ENCODE measurements around the gene PKD1. TPM values are rescaled to one million over a fixed set of nuclear protein-coding genes. Genes with fewer than 3 reads are reported as not detected.

The PKD1 gene
- total and polyA plus RNA-seq, 2 of the 13 experiments (the other 11 are each of a cell fraction or from before 2014, with no cell fraction given) = 22.1 to 23.0 TPM

DNA sequence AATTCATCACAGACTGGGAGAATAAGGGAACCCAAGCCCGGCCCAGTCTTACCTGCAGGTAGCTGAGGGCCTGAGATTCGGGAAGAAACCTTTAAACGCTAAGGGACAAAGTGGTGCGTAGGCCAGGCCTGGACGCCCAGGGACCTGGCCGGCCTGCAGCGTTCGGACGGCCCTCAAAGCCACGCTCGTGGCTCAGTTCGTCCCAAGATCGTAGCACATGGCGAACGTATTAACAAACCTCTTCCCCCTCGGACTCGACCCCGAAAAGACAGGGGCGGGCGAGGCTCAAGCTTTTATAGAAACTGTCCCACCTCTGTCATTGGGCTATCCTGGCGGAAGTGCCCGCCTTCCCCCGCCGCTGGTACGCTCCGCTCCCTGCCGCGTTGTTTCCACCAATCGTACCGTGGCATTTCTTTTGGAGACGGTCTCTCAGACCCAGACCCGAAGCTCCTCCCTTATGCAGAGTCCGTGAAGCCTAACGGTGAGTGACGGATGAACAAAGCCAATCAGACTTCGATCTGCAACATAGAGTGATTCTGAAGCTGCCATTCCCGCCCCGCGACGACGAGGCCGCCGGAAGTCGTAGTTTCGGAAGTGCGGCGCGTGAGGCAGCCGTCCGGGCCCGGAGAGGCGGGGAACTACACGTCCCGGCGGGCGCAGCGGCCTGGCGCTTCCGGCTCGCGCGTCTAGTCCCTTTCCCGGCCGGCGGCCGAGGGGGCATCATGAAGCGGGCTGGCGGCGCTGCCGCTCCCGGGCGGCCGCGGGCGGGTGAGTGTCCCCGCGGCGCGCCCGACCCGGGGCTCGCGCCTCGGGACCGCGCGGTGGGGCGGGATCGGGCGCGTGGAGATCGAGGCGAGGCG is 19.6 kb upstream of the PKD1 start, which contains the start of gene TRAF7 (continued):
- TF ChIP-seq, protein P1, sequence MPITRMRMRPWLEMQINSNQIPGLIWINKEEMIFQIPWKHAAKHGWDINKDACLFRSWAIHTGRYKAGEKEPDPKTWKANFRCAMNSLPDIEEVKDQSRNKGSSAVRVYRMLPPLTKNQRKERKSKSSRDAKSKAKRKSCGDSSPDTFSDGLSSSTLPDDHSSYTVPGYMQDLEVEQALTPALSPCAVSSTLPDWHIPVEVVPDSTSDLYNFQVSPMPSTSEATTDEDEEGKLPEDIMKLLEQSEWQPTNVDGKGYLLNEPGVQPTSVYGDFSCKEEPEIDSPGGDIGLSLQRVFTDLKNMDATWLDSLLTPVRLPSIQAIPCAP (CRISPR knock-in tag; IDR thresholded peaks at IDR 0.05; ENCODE audit: low read depth) = no peak
- TF ChIP-seq SP140L (CRISPR knock-in tag; IDR thresholded peaks at IDR 0.05; ENCODE audit: borderline replicate concordance) (no peak), HES4 (CRISPR knock-in tag; IDR thresholded peaks at IDR 0.05; ENCODE audit: borderline replicate concordance) (no peak; the same call in 1 of the 2 replicates), SRSF9 (IDR thresholded peaks at IDR 0.05; ENCODE audit: borderline replicate concordance, insufficient read depth, low read depth, low read length, poor library complexity, severe bottlenecking) (no peak), ZC3H13 (CRISPR knock-in tag; IDR thresholded peaks at IDR 0.05) (no peak), ZBTB8A (CRISPR knock-in tag; IDR thresholded peaks at IDR 0.05; ENCODE audit: borderline replicate concordance, low read depth) (no peak), ZNF841 (CRISPR knock-in tag; IDR thresholded peaks at IDR 0.05; ENCODE audit: borderline replicate concordance) (no peak), ZNF230 (CRISPR knock-in tag; IDR thresholded peaks at IDR 0.05) (0 out of 2 replicates have a peak, but pooled peaks have one; percentile 65), TP53 (CRISPR knock-in tag; conservative IDR thresholded peaks at IDR 0.05) (no peak), TERF1 (CRISPR knock-in tag; IDR thresholded peaks at IDR 0.05) (0 out of 2 replicates have a peak, but pooled peaks have one; percentile 60), ZNF710 (CRISPR knock-in tag; IDR thresholded peaks at IDR 0.05; ENCODE audit: borderline replicate concordance) (peak; percentile 62; the same call in 1 of the 2 replicates), ESRRA (CRISPR knock-in tag; IDR thresholded peaks at IDR 0.05; ENCODE audit: low read depth) (peak; percentile 32; the same call in 1 of the 2 replicates), MED1 (CRISPR knock-in tag; IDR thresholded peaks at IDR 0.05) (peak; percentile 61), MZF1 (CRISPR knock-in tag; IDR thresholded peaks at IDR 0.05; ENCODE audit: borderline replicate concordance) (0 out of 2 replicates have a peak, but pooled peaks have one; percentile 39), KDM4B (CRISPR knock-in tag; IDR thresholded peaks at IDR 0.05) (peak; percentile 74; the same call in 1 of the 2 replicates), ZSCAN20 (CRISPR knock-in tag; IDR thresholded peaks at IDR 0.05; ENCODE audit: borderline replicate concordance) (no peak), TARDBP (CRISPR knock-in tag; IDR thresholded peaks at IDR 0.05) (peak; percentile 86; the same call in 1 of the 2 replicates), FOXK1 (CRISPR knock-in tag; IDR thresholded peaks at IDR 0.05; ENCODE audit: borderline replicate concordance, low read depth) (peak; percentile 51; the same call in 1 of the 2 replicates), ZNF101 (CRISPR knock-in tag; IDR thresholded peaks at IDR 0.05; ENCODE audit: borderline replicate concordance, low read depth) (no peak), ZNF282 (IDR thresholded peaks at IDR 0.05; ENCODE audit: partially characterized antibody) (no peak)
- TF ChIP-seq, protein P2, sequence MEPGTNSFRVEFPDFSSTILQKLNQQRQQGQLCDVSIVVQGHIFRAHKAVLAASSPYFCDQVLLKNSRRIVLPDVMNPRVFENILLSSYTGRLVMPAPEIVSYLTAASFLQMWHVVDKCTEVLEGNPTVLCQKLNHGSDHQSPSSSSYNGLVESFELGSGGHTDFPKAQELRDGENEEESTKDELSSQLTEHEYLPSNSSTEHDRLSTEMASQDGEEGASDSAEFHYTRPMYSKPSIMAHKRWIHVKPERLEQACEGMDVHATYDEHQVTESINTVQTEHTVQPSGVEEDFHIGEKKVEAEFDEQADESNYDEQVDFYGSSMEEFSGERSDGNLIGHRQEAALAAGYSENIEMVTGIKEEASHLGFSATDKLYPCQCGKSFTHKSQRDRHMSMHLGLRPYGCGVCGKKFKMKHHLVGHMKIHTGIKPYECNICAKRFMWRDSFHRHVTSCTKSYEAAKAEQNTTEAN (CRISPR knock-in tag; conservative IDR thresholded peaks at IDR 0.05) = no peak
- TF ChIP-seq, protein P3, sequence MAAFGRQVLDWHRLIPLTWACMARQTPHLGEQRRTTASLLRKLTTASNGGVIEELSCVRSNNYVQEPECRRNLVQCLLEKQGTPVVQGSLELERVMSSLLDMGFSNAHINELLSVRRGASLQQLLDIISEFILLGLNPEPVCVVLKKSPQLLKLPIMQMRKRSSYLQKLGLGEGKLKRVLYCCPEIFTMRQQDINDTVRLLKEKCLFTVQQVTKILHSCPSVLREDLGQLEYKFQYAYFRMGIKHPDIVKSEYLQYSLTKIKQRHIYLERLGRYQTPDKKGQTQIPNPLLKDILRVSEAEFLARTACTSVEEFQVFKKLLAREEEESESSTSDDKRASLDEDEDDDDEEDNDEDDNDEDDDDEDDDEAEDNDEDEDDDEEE (CRISPR knock-in tag; IDR thresholded peaks at IDR 0.05) = no peak
